Endothelial cell (in vitro differentiated cells): Measurements from ENCODE around the gene PIGM. TPM values are rescaled to one million over a fixed set of nuclear protein-coding genes. Genes with fewer than 3 reads are reported as not detected.

Experiments used
- DNase-seq: peaks from one replicate; pipeline ENCODE4 v3.0.0; 2021; ENCODE audit warnings: low spot score
- H3K27ac Mint-ChIP-seq: one replicate; pipeline ENCODE4 v1.8.0; 2021; ENCODE audit warnings: mixed read lengths, inconsistent platforms; ENCODE audit not compliant: unreplicated experiment
- H3K27me3 Mint-ChIP-seq: one replicate; pipeline ENCODE4 v1.8.0; 2021; ENCODE audit warnings: mild to moderate bottlenecking, moderate library complexity, mixed read lengths, inconsistent platforms; ENCODE audit not compliant: unreplicated experiment
- H3K36me3 Mint-ChIP-seq: one replicate; pipeline ENCODE4 v1.8.0; 2021; ENCODE audit warnings: mild to moderate bottlenecking, low read depth, mixed read lengths, inconsistent platforms; ENCODE audit not compliant: unreplicated experiment
- H3K4me1 Mint-ChIP-seq: one replicate; pipeline ENCODE4 v1.8.0; 2021; ENCODE audit warnings: mild to moderate bottlenecking, mixed read lengths, inconsistent platforms; ENCODE audit not compliant: unreplicated experiment
- H3K4me3 Mint-ChIP-seq: one replicate; pipeline ENCODE4 v1.8.0; 2021; ENCODE audit warnings: mild to moderate bottlenecking, mixed read lengths, inconsistent platforms; ENCODE audit not compliant: unreplicated experiment
- H3K9me3 Mint-ChIP-seq: one replicate; pipeline ENCODE4 v1.8.0; 2021; ENCODE audit warnings: mixed read lengths, inconsistent platforms; ENCODE audit not compliant: unreplicated experiment
- CTCF ChIP-seq: fragments of 200-600 bp; sonication (generic); IDR thresholded peaks from one replicate; pipeline ENCODE4 v1.5.0; 2021; ENCODE audit warnings: antibody characterized with exemption; ENCODE audit not compliant: unreplicated experiment
- total RNA-seq: library from RNA; stranded (reverse); fragmentation: NEBNext Ultra II Directional; extraction: Animal tissue kit (Norgen Biotek cat#: 25700); gene quantifications from one replicate; pipeline ENCODE4 v1.2.1, GENCODE V29; 2021; ENCODE audit not compliant: unreplicated experiment

The PIGM gene
- total RNA-seq, 1 donor from 2014 or later = 6.0 TPM

DNA sequence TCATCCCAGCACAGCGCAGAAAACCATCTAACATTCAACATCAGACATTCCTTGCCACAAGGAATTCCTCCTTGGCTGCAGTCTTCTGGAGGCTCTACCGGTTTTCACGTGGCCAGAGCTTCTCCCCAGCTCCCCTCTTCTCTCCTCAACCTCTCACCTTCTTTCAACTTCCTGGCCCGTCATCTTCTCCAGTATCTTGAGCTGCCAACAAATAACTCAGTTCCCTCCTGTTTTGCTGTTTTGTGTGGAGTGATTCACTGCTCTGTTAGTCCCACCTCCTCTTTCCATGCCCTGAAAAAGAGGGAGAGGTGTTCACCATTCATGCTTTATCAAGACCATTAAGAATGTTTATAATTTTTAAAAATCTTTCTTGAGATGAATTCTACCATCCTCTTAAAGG is 32.6 kb downstream of the PIGM start:
- peaks cover 1% of the 10 kb centered on the region for H3K27me3 Mint-ChIP-seq
- H3K27ac Mint-ChIP-seq = no peak overlapping the region
- peaks cover 3% of the 10 kb centered on the region for H3K4me1 Mint-ChIP-seq
- H3K36me3 Mint-ChIP-seq = no peaks in the 10 kb centered on the region
- no peak for TF ChIP-seq CTCF
- no peak for DNase-seq
- H3K9me3 Mint-ChIP-seq = no peaks in the 10 kb centered on the region
- H3K4me3 Mint-ChIP-seq = no peak overlapping the region

DNA sequence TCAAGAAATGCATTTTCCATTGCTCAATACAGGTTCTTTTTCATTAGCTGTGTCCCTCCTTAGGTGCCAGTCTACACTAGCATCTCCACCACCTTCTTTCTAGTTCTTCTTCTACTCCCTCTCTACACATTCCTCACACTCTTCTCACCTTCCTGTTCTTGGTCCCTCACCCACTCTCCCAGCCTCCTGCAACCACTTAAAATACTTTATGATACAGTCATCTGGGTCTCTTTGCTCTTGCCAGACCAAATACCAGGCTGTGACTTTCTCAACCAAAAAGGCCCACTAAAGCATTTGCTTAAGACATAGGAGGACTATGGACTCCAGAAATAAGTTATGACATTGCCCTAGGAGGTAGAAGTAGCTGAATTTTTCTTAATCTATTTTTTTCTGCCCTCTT is 35.1 kb downstream of the PIGM start:
- H3K27me3 Mint-ChIP-seq = no peaks in the 10 kb centered on the region
- no peaks in the 10 kb centered on the region for H3K9me3 Mint-ChIP-seq
- no peak for DNase-seq
- no peak overlapping the region for H3K4me3 Mint-ChIP-seq
- no peak overlapping the region for H3K27ac Mint-ChIP-seq
- TF ChIP-seq CTCF = no peak
- H3K36me3 Mint-ChIP-seq = no peaks in the 10 kb centered on the region
- no peaks in the 10 kb centered on the region for H3K4me1 Mint-ChIP-seq

GRCh38 chr1:159994896-159995295 is 36.9 kb downstream of the PIGM start:
- H3K36me3 Mint-ChIP-seq = no peaks in the 10 kb centered on the region
- H3K9me3 Mint-ChIP-seq = no peaks in the 10 kb centered on the region
- no peak overlapping the region for H3K4me3 Mint-ChIP-seq
- no peaks in the 10 kb centered on the region for H3K4me1 Mint-ChIP-seq
- TF ChIP-seq CTCF = no peak
- DNase-seq = no peak
- no peaks in the 10 kb centered on the region for H3K27me3 Mint-ChIP-seq
- H3K27ac Mint-ChIP-seq = no peak overlapping the region

- Mint-ChIP-seq H3K27ac (no peak overlapping the region), H3K4me3 (no peak overlapping the region), H3K9me3 (no peaks in the 10 kb centered on the region), H3K4me1 (no peaks in the 10 kb centered on the region), H3K36me3 (no peaks in the 10 kb centered on the region), H3K27me3 (no peaks in the 10 kb centered on the region)
- no peak for DNase-seq
- TF ChIP-seq CTCF = no peak
Observed at GRCh38 chr1:159993911-159994310, 37.9 kb downstream of the PIGM start.

DNA sequence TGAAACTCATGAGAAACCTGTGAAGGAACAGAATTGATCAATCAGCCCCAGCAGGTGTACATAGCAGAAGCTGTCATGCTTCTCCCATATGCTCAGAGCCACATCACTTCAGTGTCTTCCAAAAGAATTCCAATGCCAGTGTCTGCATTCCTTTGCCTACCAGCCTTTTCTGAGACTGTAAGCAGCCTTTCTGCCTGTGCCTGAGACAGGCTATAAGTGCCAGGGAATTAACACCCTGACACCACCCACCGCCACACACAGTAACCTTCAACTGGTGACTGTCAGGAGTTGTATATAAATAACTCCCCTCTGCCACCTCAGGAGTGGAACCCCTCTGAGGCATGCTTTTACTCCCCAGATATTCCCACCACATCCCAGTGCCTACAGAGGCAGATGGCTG is 39.6 kb downstream of the PIGM start:
- H3K27me3 Mint-ChIP-seq = no peaks in the 10 kb centered on the region
- H3K4me1 Mint-ChIP-seq = no peaks in the 10 kb centered on the region
- no peak overlapping the region for H3K4me3 Mint-ChIP-seq
- no peaks in the 10 kb centered on the region for H3K9me3 Mint-ChIP-seq
- TF ChIP-seq CTCF = no peak
- DNase-seq = no peak
- no peak overlapping the region for H3K27ac Mint-ChIP-seq
- no peaks in the 10 kb centered on the region for H3K36me3 Mint-ChIP-seq
